ENCODE data around the gene PPP1R11. TPM values are rescaled to one million over a fixed set of nuclear protein-coding genes. Genes with fewer than 3 reads are reported as not detected.
A peak's percentile ranks its signal among the peaks of the same experiment; 100 is the strongest.

The PPP1R11 gene
- total and polyA plus RNA-seq, 2 of the 13 experiments (the other 11 are each of a cell fraction or from before 2014, with no cell fraction given) = 32.1 to 58.9 TPM

- TF ChIP-seq ZNF224 (CRISPR knock-in tag; IDR thresholded peaks at IDR 0.05) = peak; percentile 62; the same call in 1 of the 2 replicates
- TF ChIP-seq ZNF776 (CRISPR knock-in tag; IDR thresholded peaks at IDR 0.05) = peak; percentile 92
- peak; percentile 50; the same call in 1 of the 2 replicates for TF ChIP-seq SRF (IDR thresholded peaks at IDR 0.05; ENCODE audit: low read depth, low read length)
- peak; percentile 90; the same call in 1 of the 2 replicates for TF ChIP-seq ZZZ3 (CRISPR knock-in tag; IDR thresholded peaks at IDR 0.05; ENCODE audit: borderline replicate concordance)
- TF ChIP-seq KIAA2018 (CRISPR knock-in tag; IDR thresholded peaks at IDR 0.05; ENCODE audit: borderline replicate concordance) = peak; percentile 85; the same call in 1 of the 2 replicates
- peak; percentile 93 for TF ChIP-seq RFXAP (CRISPR knock-in tag; IDR thresholded peaks at IDR 0.05; ENCODE audit: borderline replicate concordance)
- peak; percentile 49; the same call in 1 of the 2 replicates for TF ChIP-seq SNAPC5 (CRISPR knock-in tag; IDR thresholded peaks at IDR 0.05; ENCODE audit: borderline replicate concordance)
- TF ChIP-seq YEATS4 (CRISPR knock-in tag; IDR thresholded peaks at IDR 0.05; ENCODE audit: borderline replicate concordance) = peak; percentile 99
- peak; percentile 89 for TF ChIP-seq ZFAT (CRISPR knock-in tag; conservative IDR thresholded peaks at IDR 0.05)
- peak; percentile 71; the same call in 1 of the 2 replicates for TF ChIP-seq KDM4B (CRISPR knock-in tag; IDR thresholded peaks at IDR 0.05)
- TF ChIP-seq ZNF205 (CRISPR knock-in tag; IDR thresholded peaks at IDR 0.05) = peak; percentile 75; the same call in 1 of the 2 replicates
Measured at GRCh38 chr6:30061092-30061857, 5.7 kb upstream of the PPP1R11 start, which contains the start of gene POLR1H (continued).
